GM23338 (cell line): ENCODE measurements around the gene SSH2. TPM values are rescaled to one million over a fixed set of nuclear protein-coding genes. Genes with fewer than 3 reads are reported as not detected.

ENCODE experiments used
- ATAC-seq: fragments of 200-7000 bp; cut with Tn5 transposase; 3 replicates; pipeline ENCODE4 v1.9.1; 2020
- DNase-seq: peaks from one replicate; pipeline ENCODE4 v3.0.0-alpha.2; 2015; ENCODE audit warnings: low spot score
- H2AFZ ChIP-seq: fragments of 200-600 bp; sonication (generic); 2 replicates; pipeline ENCODE4 v1.8.0; 2016; ENCODE audit warnings: antibody characterized with exemption, mild to moderate bottlenecking, moderate library complexity
- H3F3A ChIP-seq: fragments of 200-600 bp; sonication (generic); replicated peaks from 2 replicates; pipeline ENCODE4 v1.8.0; 2017; ENCODE audit warnings: antibody characterized with exemption, mixed run types, low read depth
- H3K27ac ChIP-seq: fragments of 200-600 bp; sonication (generic); 2 replicates; pipeline ENCODE4 v1.6.1; 2016; ENCODE audit warnings: low read depth
- H3K27me3 ChIP-seq: fragments of 200-600 bp; sonication (generic); 2 replicates; pipeline ENCODE4 v1.8.0; 2016; ENCODE audit warnings: mild to moderate bottlenecking, mixed run types, moderate library complexity; ENCODE audit not compliant: insufficient read depth
- H3K36me3 ChIP-seq: fragments of 200-600 bp; sonication (generic); 2 replicates; pipeline ENCODE4 v1.8.0; 2016; ENCODE audit warnings: mild to moderate bottlenecking; ENCODE audit not compliant: insufficient read depth
- H3K4me1 ChIP-seq: fragments of 200-600 bp; sonication (generic); 2 replicates; pipeline ENCODE4 v1.8.0; 2016; ENCODE audit warnings: mild to moderate bottlenecking, moderate library complexity; ENCODE audit not compliant: insufficient read depth
- H3K4me2 ChIP-seq: fragments of 200-600 bp; sonication (generic); 2 replicates; pipeline ENCODE4 v1.7.1; 2017; ENCODE audit warnings: mixed run types
- H3K4me3 ChIP-seq: fragments of 200-600 bp; sonication (generic); 2 replicates; pipeline ENCODE4 v1.6.1; 2016; ENCODE audit warnings: mixed run types
- H3K79me2 ChIP-seq: fragments of 200-600 bp; sonication (generic); replicated peaks from 2 replicates; pipeline ENCODE4 v1.8.0; 2017; ENCODE audit warnings: mild to moderate bottlenecking; ENCODE audit not compliant: insufficient read depth
- H3K9me2 ChIP-seq: fragments of 200-600 bp; sonication (generic); 2 replicates; pipeline ENCODE4 v1.8.0; 2017; ENCODE audit not compliant: insufficient read depth
- H4K20me1 ChIP-seq: fragments of 200-600 bp; sonication (generic); replicated peaks from 2 replicates; pipeline ENCODE4 v1.8.0; 2017; ENCODE audit warnings: mild to moderate bottlenecking; ENCODE audit not compliant: insufficient read depth
- H3K27ac Mint-ChIP-seq: 2 replicates; pipeline ENCODE4 v1.8.0; 2020; ENCODE audit warnings: inconsistent platforms, mild to moderate bottlenecking, moderate library complexity, mixed read lengths
- H3K27me3 Mint-ChIP-seq: 3 replicates; pipeline ENCODE4 v1.8.0; 2022; ENCODE audit warnings: low read depth, mild to moderate bottlenecking, moderate library complexity, mixed read lengths, inconsistent platforms; ENCODE audit not compliant: insufficient read depth, poor library complexity
- H3K36me3 Mint-ChIP-seq: 3 replicates; pipeline ENCODE4 v1.8.0; 2021; ENCODE audit warnings: low read depth, mild to moderate bottlenecking, inconsistent platforms, moderate library complexity, mixed read lengths
- H3K4me1 Mint-ChIP-seq: 3 replicates; pipeline ENCODE4 v1.8.0; 2020; ENCODE audit warnings: mild to moderate bottlenecking, inconsistent platforms, mixed read lengths
- H3K4me3 Mint-ChIP-seq: 3 replicates; pipeline ENCODE4 v1.8.0; 2021; ENCODE audit warnings: moderate library complexity, mild to moderate bottlenecking, inconsistent platforms, mixed read lengths
- H3K9me3 Mint-ChIP-seq: 3 replicates; pipeline ENCODE4 v1.8.0; 2020; ENCODE audit warnings: moderate library complexity, mild to moderate bottlenecking, inconsistent platforms, mixed read lengths
- CREB1 ChIP-seq: fragments of 250-450 bp; sonication (Bioruptor Pico); IDR thresholded peaks from 2 replicates; pipeline ENCODE4 v1.5.0; 2020; ENCODE audit warnings: low read depth, mild to moderate bottlenecking, moderate library complexity
- CTCF ChIP-seq, 2 experiments: fragments of 200-600 bp in 1 of 2; sonication (generic) in 1 of 2; conservative IDR thresholded peaks; 2 replicates each; pipeline versions ENCODE4 v1.5.1 to v1.6.1; 2016 to 2017; ENCODE audit warnings: antibody characterized with exemption in 2 of 2, low read depth in 2 of 2, mild to moderate bottlenecking in 2 of 2, moderate library complexity in 1 of 2
- ETS1 ChIP-seq: IDR thresholded peaks from 2 replicates; pipeline ENCODE4 v1.6.1; 2016; ENCODE audit warnings: antibody characterized with exemption
- EZH2 ChIP-seq: fragments of 200-600 bp; sonication (generic); IDR thresholded peaks from one replicate; pipeline ENCODE4 v1.8.0; 2017; ENCODE audit warnings: antibody characterized with exemption, mild to moderate bottlenecking, low read depth; ENCODE audit not compliant: unreplicated experiment
- EZH2phosphoT487 ChIP-seq: fragments of 200-600 bp; sonication (generic); IDR thresholded peaks from one replicate; pipeline ENCODE4 v1.8.1; 2018; ENCODE audit warnings: antibody characterized with exemption; ENCODE audit not compliant: unreplicated experiment
- JUNB ChIP-seq: IDR thresholded peaks from one replicate; pipeline ENCODE4 v1.6.1; 2016; ENCODE audit warnings: antibody characterized with exemption; ENCODE audit not compliant: unreplicated experiment
- NANOG ChIP-seq: IDR thresholded peaks from 2 replicates; pipeline ENCODE4 v1.6.1; 2016; ENCODE audit warnings: antibody characterized with exemption, borderline replicate concordance
- POLR2AphosphoS5 ChIP-seq: IDR thresholded peaks from 2 replicates; pipeline ENCODE4 v1.6.1; 2016; ENCODE audit warnings: antibody characterized with exemption, low read depth
- REST ChIP-seq: IDR thresholded peaks from one replicate; pipeline ENCODE4 v1.6.1; 2018; ENCODE audit warnings: antibody characterized with exemption; ENCODE audit not compliant: unreplicated experiment
- STAT1 ChIP-seq: IDR thresholded peaks from one replicate; pipeline ENCODE4 v1.6.1; 2016; ENCODE audit warnings: antibody characterized with exemption; ENCODE audit not compliant: unreplicated experiment
- ZNF114 ChIP-seq: fragments of 250-450 bp; sonication (Bioruptor Pico); IDR thresholded peaks from 2 replicates; pipeline ENCODE4 v1.5.0; 2020; ENCODE audit warnings: mild to moderate bottlenecking, moderate library complexity
- ZNF331 ChIP-seq: fragments of 250-450 bp; sonication (Bioruptor Pico); IDR thresholded peaks from 2 replicates; pipeline ENCODE4 v1.5.0; 2020; ENCODE audit warnings: low read depth, mild to moderate bottlenecking, moderate library complexity
- ZNF462 ChIP-seq: fragments of 250-450 bp; sonication (Bioruptor Pico); IDR thresholded peaks from 2 replicates; pipeline ENCODE4 v1.5.0; 2020; ENCODE audit warnings: mild to moderate bottlenecking, moderate library complexity
- polyA plus RNA-seq: library from polyadenylated mRNA; unstranded; fragments of >200 nt; fragmentation: Nextera tagmentation; extraction: Ambion mirVana; gene quantifications from 2 replicates; pipeline ENCODE4 v1.2.1, GENCODE V29; 2016
- total RNA-seq: library from RNA; depleted of rRNA; stranded (reverse); fragments of >200 nt; shearing (Covaris generic); gene quantifications from 2 replicates; pipeline ENCODE4 v1.2.3, GENCODE V29; 2014

The SSH2 gene
- total and polyA plus RNA-seq, 2 experiments from 2014 or later, result 9.9 to 12.1 TPM

GRCh38 chr17:29653995-29654714 is 275.9 kb downstream of the SSH2 start:
- Mint-ChIP-seq H3K36me3 (no peaks in the 10 kb centered on the region), H3K27ac (no peak overlapping the region)

More at GRCh38 chr17:29653995-29654714, 275.9 kb downstream of the SSH2 start:
- H3K4me1 ChIP-seq, result no peaks in the 10 kb centered on the region
- H3K4me2 ChIP-seq, result no peak overlapping the region
- no peaks in the 10 kb centered on the region for H3K79me2 ChIP-seq
- ATAC-seq (no peak), DNase-seq (no peak)
- H3K9me2 ChIP-seq, result no peaks in the 10 kb centered on the region
- no peaks in the 10 kb centered on the region for H3K9me3 Mint-ChIP-seq
- no peaks in the 10 kb centered on the region for H3K27me3 ChIP-seq
- H4K20me1 ChIP-seq, result no peaks in the 10 kb centered on the region; the same call in 1 of the 2 replicates
- no peak overlapping the region for H3K27ac ChIP-seq
- no peaks in the 10 kb centered on the region for H3K4me1 Mint-ChIP-seq
- peaks cover 2% of the 10 kb centered on the region for H3K27me3 Mint-ChIP-seq
- H3K4me3 Mint-ChIP-seq, result no peak overlapping the region
- no peaks in the 10 kb centered on the region for H3K36me3 ChIP-seq
- no peak overlapping the region for H2AFZ ChIP-seq
- no peaks in the 10 kb centered on the region for H3F3A ChIP-seq
- H3K4me3 ChIP-seq, result no peak overlapping the region
- TF ChIP-seq POLR2AphosphoS5 (no peak), EZH2phosphoT487 (no peak), CTCF (conservative IDR thresholded peaks at IDR 0.05; ENCODE audit: low read depth in 2 of 2) (no peak), ZNF331 (CRISPR knock-in tag) (no peak), ZNF462 (no peak), JUNB (no peak), REST (no peak), STAT1 (no peak), ZNF114 (CRISPR knock-in tag) (no peak), NANOG (no peak), CREB1 (CRISPR knock-in tag) (no peak), ETS1 (no peak), EZH2 (no peak)
